ENCODE measurements around the gene UROD.
A peak's percentile ranks its signal among the peaks of the same experiment; 100 is the strongest.

UROD gene

GRCh38 chr1:45009296-45009865 is 2.7 kb upstream of the UROD start:
- no peak for DNase-seq

DNA sequence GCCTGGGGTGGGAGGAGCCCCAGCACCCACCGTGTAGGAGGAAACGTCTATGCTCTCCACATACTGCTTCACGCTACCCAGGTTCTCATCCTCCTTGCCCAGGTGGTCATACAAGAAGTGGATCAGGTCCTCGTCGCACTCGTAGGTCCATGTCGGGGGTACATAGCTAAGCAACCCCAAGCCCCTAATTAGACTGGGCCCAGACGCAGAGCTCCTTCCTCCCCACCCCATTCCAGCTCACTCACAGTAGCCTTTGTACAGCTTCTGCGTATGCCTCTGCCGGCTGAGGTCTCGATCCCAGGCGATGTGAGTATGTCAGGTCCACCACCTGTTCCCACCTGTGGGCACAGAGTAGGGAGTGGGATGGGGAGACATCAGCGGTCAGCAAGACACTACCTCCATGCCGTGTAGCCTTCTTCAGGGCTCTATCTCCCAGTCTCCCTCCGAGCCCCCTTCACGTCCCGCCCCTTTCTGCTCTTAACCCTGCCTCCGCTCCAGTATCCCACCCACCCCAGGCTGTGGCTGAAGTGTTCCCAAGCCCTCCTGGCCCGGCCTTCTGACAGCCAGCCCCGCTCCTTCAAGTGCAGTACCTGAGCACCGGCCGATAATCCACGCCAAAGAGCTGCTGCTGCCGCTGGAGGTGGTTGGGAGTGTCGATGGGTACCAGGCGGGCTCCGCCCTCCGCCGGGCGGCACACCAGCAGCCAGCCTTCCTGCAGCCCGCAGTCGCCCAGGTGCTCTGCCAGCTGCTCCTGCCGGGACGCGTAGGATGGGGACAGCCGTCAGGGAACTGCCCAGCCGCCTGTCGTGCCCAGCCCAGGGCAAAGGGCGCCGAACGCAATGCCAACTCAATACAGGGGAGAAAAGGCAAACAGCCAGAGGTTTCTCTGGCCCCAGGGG is 1.8 kb upstream of the UROD start:
- peak; percentile 61 for DNase-seq

DNA sequence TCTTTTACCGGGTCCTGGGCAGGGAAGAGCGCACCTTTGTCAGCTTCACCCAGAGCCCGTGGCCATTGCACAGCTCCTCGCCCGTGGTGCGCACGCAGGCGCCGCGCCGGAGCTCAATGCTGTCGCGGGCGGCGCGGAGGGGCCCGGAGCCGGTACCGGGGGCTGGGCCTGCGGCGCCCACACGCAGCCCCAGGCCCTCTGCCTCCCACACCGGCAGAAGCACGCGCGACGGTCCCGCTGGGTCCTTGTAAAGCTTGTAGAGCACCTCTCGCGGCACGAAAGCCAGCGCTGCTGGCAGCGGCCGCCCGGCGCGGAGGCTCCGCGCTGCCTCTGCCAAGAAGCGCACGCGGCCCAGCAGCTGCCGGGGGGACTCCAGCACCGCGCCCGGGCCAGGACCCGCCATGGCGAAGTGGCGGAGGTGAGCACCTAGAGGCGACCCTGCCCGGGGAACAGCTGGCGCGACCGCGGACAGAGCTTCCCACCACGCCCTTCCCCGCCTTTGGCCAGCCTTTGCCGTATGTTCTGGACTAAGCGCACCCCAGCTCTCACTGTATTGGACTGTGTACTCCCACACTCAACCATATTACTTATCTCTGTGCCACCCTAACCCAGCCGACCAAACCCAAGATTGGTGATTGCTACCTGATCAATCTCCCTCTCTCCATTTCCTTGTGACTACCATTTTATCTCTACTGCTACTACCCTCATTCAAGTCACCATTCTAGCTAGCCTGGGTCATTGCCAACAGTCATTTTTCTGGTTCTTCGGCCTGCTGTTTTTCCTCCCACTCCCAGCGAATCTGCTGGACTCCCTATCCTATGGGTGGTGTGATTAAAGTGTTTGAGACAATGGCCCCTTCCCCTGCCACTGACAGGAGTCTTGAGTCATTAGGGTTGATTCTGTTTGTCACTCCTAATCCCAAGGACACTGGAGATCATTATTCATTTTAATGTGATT is 921 bp upstream of the UROD start, which contains the start of gene HECTD3:
Gene HECTD3, minus strand, starts transcription at position 470 of the 957 bp plus-strand sequence. Its CDS starts 67 bp downstream, at position 403.
- peak; percentile 96 for DNase-seq

DNA sequence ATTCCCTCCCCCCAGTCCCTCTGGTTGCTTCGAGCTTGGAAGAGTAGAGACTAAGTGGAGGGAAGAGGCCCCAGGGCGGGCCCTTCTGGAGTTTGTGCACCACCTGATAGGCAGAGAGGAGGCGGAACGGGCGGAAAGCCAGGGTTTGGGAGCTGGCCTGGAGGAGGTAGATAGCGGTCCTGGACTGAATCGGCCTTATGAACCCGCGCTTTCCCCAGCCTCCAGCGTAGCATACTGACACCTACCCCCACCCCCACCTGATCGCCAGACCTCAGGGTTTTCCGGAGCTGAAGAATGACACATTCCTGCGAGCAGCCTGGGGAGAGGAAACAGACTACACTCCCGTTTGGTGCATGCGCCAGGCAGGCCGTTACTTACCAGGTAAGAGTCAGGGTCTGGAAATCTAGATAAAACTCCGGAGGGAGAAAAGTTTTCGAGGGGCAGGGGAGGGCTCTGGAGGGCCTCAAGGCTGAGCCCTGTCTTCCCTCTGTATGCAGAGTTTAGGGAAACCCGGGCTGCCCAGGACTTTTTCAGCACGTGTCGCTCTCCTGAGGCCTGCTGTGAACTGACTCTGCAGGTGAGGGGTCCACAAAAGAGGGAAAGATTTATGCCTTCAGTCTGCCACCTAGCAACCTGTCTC is 705 bp downstream of the UROD start:
- DNase-seq, result peak; percentile 99

DNA sequence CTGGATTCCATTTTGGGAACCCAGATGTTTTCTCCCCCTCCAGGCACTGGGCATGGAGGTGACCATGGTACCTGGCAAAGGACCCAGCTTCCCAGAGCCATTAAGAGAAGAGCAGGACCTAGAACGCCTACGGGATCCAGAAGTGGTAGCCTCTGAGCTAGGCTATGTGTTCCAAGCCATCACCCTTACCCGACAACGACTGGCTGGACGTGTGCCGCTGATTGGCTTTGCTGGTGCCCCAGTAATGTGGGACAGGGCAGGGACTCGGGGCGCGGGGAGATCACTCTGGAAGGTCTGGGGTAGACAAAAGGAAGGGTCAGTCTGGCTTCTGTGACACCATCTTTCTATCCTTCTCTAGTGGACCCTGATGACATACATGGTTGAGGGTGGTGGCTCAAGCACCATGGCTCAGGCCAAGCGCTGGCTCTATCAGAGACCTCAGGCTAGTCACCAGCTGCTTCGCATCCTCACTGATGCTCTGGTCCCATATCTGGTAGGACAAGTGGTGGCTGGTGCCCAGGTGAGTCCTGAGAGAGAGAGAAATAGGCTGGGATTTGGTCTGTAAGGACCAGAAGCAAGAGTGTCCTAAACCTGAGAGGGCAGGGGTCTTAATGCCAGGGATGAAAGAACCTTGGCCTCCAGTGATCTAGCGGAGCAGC is 1.6 kb downstream of the UROD start:
- DNase-seq, result no peak

GRCh38 chr1:45014321-45015028 is 2.4 kb downstream of the UROD start:
- DNase-seq, result peak; percentile 92

DNA sequence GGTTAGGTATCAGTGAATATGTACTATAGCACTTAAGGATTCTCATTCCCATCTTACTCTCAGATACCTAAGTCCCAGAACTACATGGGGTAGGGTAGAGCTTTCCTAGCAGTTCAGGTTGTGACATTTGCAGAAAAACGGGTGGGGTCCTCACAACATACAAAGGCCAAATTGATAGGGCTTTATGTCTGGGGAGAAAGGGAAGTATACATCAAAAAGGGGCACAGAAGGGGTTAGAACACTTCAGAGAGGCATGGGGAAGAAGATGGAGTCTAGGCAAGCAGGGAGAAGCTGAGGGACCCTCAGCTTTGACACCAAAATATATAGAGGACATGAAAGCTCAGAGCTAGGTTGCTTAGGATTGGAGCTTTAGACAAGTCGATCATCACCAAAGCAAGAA is 3.6 kb downstream of the UROD start:
- DNase-seq, result no peak

DNA sequence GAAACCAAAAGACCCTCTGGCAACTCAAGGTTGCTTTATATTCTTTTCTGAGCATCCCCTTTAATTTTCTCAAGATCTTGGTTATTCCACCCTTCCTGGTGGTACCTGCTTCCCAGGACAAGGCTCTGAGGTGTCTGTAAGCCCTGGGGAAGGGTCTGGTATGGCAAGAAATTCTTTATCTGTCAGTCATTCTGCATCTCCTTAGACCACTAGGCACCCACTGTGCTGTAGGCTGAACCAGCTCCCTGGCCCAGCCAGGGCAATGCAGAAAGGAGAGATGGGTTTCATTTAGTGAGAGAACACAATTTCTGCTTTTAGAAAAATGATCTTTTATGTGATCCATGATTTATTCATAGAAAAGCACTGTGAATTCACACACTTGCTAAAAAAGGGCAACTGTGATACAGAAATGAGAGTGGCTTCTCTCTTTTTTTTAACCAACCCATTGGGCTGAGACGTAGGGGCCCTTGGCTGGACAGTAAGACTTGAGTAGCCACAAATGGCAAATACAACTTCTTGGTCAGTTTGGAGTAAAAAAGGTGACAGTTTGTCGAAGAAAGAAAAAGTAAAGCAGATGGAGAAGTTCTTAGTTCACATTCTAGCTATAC is 4.1 kb downstream of the UROD start:
- no peak for DNase-seq

DNA sequence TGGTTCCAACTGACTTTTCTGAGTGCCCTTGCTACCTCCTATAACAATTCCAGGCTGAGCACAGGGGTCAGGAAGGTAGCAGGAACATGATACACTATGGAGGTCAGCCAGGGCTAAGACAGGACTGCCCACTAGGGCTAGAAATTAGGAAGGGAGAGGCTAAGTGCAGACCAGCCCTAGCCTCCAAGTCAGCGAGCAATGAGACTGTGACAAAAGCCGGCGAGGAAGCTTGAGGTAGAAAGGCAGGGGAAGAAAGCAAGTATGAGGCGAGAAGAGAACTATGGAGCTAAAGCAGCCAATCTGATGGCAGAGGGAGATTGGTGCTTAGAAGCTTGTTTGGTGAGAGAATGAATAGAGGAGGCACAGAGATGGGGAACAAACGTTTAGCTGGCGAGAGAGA is 4.7 kb downstream of the UROD start:
- peak; percentile 18 for DNase-seq

GRCh38 chr1:45018599-45019230 is 6.7 kb downstream of the UROD start:
- peak; percentile 89 for DNase-seq

- DNase-seq, result no peak
These were observed 11.6 kb downstream of the UROD start for GRCh38 chr1:45023663-45024062.

DNA sequence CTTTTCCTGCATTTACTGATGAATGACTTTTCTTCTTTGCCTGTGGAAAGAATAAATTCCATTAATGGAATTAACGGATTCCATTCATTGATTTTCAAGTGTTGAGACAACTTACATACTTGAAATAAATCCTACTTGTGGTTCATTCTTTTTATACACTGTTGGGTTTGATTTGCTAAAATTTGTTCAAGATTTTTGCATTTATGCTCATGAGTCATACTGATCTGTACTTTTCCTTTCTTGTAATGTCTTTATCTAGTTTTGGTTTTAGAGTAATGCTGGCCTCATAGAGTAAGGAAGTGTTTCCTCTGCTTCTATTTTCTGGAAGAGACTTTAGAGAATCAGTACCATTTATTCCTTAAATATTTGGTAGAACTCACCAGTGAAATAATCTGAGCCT is 14.4 kb downstream of the UROD start:
- DNase-seq, result no peak

DNA sequence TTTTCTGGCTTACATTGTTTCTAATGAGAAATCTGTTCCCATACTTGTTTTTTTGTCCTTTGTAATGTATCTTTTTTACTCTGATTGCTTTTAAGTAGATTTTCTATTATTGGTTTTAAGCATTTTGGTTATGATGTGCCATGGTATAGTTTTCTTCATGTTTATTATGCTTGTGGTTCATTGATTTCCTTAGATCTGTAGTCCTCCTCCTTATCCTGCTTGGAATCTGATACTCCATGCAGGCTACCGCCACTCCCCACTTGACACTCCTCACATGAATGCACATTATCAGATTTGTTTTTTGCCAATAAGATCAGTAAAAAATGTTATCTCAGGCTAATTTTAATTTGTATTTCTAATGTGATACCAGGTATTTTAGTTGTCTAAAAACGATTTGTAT is 20.8 kb downstream of the UROD start:
- DNase-seq, result no peak

- no peak for DNase-seq
These were observed 21.3 kb downstream of the UROD start for GRCh38 chr1:45033356-45033755.

DNA sequence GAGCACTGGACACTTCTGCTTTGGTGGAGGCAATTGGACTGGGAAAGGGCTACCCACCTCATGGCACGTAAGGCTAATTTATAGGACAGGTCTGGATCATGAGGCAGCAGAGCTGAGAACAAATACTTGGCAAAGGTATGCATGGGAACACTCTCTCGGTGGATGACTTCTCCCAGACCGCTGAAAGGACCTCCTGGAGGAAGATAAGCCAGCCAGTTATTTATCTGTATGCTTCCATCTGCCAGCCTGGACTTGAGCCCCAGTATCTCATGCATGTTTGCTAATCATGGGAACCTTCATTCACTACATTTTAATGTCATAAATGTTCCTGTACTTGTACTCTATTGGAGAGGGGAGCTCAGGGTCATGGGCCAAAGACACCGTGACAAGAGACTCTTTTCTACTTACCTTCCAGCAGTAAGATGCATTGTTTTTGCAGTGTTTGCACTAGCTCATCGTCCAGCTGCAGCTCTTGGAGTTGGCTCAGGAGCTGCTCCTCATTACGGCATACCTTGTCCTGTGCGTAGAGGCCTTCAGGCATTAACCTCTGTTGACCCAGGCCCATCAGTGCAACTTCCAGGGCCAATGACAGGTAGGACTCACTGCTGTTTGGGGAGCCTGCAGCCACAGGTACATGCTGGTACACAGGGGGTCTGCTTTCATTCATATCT is 23.7 kb downstream of the UROD start:
- peak; percentile 93 for DNase-seq

- DNase-seq, result peak; percentile 88
These were observed 25.4 kb downstream of the UROD start for GRCh38 chr1:45037456-45037855.

GRCh38 chr1:45038240-45038639 is 26.2 kb downstream of the UROD start:
- DNase-seq, result no peak

GRCh38 chr1:45038661-45039364 is 26.8 kb downstream of the UROD start:
- peak; percentile 97 for DNase-seq

GRCh38 chr1:45040297-45040696 is 28.2 kb downstream of the UROD start:
- no peak for DNase-seq
